GM12874 (cell line): ENCODE measurements around the gene DNMT3A.

ENCODE experiments used
- CTCF ChIP-seq: IDR thresholded peaks from 2 replicates; pipeline ENCODE4 v1.5.1; 2011; ENCODE audit warnings: low read depth, mild to moderate bottlenecking, control low read depth, low read length, moderate library complexity; ENCODE audit not compliant: insufficient read depth

DNMT3A gene

GRCh38 chr2:25330937-25331336 is 10.8 kb downstream of the DNMT3A start:
- TF ChIP-seq CTCF = no peak

- no peak for TF ChIP-seq CTCF
These were observed 11.5 kb downstream of the DNMT3A start for GRCh38 chr2:25330273-25330672.

GRCh38 chr2:25328152-25329085 is 13.3 kb downstream of the DNMT3A start:
- TF ChIP-seq CTCF = no peak

GRCh38 chr2:25326326-25327013 is 15.3 kb downstream of the DNMT3A start:
- TF ChIP-seq CTCF = no peak

- TF ChIP-seq CTCF = no peak
These were observed 16.7 kb downstream of the DNMT3A start for GRCh38 chr2:25324905-25325592.

GRCh38 chr2:25324251-25324650 is 17.5 kb downstream of the DNMT3A start:
- no peak for TF ChIP-seq CTCF

- TF ChIP-seq CTCF = no peak
These were observed 18.0 kb downstream of the DNMT3A start for GRCh38 chr2:25323610-25324189.
